SK-N-SH (cell line): ENCODE data around the gene RAB40C.

Experiments
- FOXM1 ChIP-seq: IDR thresholded peaks from 2 replicates; pipeline ENCODE4 v1.4.0; 2012; ENCODE audit warnings: low read depth, mild to moderate bottlenecking
- MXI1 ChIP-seq: IDR thresholded peaks from 2 replicates; pipeline ENCODE4 v1.6.1; 2012; ENCODE audit warnings: mild to moderate bottlenecking, low read depth, low read length, improper control_type of control experiment
- USF2 ChIP-seq: fragments of 150-350 bp; IDR thresholded peaks from 2 replicates; pipeline ENCODE4 v1.6.1; 2017; ENCODE audit warnings: antibody characterized with exemption, low read length, low read depth, borderline replicate concordance
- TF ChIP-seq, protein P1 (sequence below): IDR thresholded peaks from 2 replicates; pipeline ENCODE4 v1.4.0; 2012; ENCODE audit warnings: low read depth

DNA sequence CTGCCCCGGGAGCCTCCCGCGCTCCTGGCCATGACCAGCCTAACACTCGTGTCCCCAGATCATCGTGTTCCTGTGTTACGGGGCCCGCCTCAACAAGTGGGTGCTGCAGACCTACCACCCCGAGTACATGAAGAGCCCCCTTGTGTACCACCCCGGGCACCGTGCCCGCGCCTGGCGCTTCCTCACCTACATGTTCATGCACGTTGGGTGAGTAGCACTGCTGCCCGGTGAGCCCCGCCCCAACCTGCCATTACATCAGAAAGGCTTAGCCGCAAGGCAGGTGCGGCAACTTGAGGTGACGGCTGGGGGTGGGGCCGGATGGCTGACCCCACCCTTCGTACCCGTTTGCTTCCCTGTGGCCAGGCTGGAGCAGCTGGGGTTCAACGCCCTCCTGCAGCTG lies 87.0 kb downstream of the RAB40C start:
- TF ChIP-seq, protein P1, sequence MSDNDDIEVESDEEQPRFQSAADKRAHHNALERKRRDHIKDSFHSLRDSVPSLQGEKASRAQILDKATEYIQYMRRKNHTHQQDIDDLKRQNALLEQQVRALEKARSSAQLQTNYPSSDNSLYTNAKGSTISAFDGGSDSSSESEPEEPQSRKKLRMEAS, result no peak
- TF ChIP-seq USF2 (no peak), MXI1 (no peak), FOXM1 (no peak)
